ENCODE measurements around the gene DEPP1.

Gene DEPP1

GRCh38 chr10:44982496-44982895 is 3.9 kb upstream of the DEPP1 start:
- TF ChIP-seq, protein P1, sequence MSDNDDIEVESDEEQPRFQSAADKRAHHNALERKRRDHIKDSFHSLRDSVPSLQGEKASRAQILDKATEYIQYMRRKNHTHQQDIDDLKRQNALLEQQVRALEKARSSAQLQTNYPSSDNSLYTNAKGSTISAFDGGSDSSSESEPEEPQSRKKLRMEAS (IDR thresholded peaks at IDR 0.05; ENCODE audit: low read depth, low read length) = no peak
- no peak for TF ChIP-seq POLR2A (IDR thresholded peaks at IDR 0.05; ENCODE audit: extremely low read depth, insufficient read length)

DNA sequence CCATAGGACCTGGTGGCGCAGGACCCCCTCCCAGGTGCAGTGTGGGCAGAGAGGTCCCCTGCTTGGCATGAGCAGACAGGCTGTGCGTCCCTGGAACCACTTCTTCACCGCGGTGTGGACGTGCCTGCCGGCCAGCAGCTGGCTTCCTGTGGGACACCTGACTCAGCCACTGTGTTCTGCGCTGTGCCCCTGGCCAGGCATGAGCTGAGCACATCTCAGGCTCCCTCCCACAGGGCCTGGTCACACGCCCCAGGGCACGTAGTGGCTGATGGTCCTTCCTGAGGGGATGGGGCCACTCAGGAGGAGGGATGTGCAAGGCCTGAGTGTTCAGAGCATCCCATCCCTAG is 3.5 kb upstream of the DEPP1 start:
- no peak for DNase-seq (ENCODE audit: low read depth)
- no peak overlapping the region for H3K4me3 ChIP-seq (ENCODE audit: low read depth, low read length)
- TF ChIP-seq POLR2A (IDR thresholded peaks at IDR 0.05; ENCODE audit: extremely low read depth, insufficient read length) (no peak), MYC (IDR thresholded peaks at IDR 0.05; ENCODE audit: low read depth, low read length) (no peak), CTCF (IDR thresholded peaks at IDR 0.05; ENCODE audit: low read depth, low read length) (no peak)
- TF ChIP-seq, protein P1 (IDR thresholded peaks at IDR 0.05; ENCODE audit: low read depth, low read length) = no peak

More at GRCh38 chr10:44982496-44982895, 3.9 kb upstream of the DEPP1 start:
- DNase-seq (ENCODE audit: low read depth) = no peak
- no peak overlapping the region for H3K4me3 ChIP-seq (ENCODE audit: low read depth, low read length)

DNA sequence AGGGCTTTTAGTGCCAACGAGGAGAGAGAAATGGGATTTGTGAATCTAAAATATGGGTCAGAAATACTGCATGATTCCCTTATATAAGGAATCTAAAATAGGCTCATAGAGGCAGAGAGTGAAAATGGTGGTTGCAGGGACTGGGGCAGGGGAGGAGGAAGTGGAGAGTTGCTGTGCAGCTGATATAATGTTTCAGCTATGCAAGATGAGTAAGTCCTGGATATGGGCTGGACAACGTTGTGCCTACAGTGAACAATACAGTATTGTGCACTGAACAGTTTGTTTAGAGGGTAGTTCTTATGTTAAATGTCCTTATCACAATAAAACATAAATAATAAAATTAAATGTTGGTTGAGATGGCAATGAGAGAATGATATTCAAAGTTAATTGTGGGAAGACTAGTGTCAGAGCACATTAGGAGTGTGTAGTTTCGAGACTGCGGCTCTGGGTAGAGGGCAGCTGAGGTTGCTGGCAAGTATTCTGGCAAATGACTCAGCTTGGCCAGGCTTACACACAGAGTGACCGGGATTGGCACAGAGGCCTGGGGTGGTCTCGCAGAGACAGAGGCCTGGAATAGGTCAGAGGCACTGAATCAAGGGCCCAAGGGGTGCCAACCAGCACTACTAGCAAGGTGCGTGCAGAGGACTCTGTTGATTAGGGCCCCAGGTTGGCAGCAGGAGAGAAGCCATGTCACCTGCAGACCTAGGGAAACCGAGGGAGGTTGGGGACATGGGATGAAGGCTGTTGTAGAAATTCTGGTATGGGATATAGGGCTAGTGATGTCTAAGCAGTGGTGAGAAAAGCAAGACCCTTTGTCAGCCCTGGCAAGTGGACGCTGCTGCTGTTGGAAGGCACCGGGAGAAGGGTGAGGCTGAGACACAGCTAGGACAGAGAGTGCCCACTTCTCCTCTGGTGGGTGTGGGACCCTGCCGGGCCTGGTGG is 2.8 kb upstream of the DEPP1 start:
- peak; percentile 53 for DNase-seq (ENCODE audit: low read depth)
- TF ChIP-seq CTCF (IDR thresholded peaks at IDR 0.05; ENCODE audit: low read depth, low read length) (no peak), MYC (IDR thresholded peaks at IDR 0.05; ENCODE audit: low read depth, low read length) (no peak), POLR2A (IDR thresholded peaks at IDR 0.05; ENCODE audit: extremely low read depth, insufficient read length) (no peak)
- TF ChIP-seq, protein P1 (IDR thresholded peaks at IDR 0.05; ENCODE audit: low read depth, low read length) = no peak
- no peak overlapping the region for H3K4me3 ChIP-seq (ENCODE audit: low read depth, low read length)

DNA sequence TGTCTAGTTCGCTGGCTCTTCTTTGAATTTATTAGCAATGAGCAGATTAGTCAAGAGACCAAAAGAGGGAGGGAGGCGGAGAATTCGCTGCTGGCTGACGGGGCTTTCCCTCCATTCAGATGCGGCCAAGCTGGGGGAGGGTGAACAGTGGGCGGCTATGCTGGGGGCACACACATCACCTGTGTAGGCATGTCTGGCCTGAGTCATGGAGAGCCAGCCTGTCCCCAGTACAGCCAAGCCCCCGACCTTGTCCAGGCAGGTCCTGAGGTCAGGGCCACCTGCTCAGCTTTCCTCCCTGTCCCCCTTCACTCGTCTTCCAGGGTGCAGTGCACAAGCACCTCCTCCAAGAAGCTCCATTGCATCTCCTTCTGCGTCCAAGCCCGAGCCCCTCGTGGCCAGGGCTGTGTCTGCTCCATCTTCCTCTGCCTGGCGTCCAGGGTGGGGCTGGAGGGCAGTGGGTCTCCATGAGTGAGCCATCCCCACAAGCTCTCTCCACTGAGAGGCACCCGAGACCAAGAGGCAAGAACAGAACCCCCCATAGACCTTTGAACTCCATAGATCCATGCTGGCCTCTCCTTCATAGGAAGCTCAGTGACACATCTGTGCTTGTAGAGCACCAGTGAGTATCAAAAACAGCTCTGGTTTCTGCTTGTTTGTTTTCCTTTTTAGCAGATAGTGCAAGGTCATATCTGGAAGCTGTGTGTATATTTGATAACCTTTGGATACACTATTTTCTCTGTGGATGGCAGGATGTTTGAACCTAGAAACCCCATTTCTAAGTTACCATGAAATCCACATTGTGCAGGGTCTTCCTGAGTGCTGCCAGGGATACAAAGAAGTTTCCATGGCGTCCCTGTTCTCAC is 1.9 kb upstream of the DEPP1 start:
- no peak for DNase-seq (ENCODE audit: low read depth)
- H3K4me3 ChIP-seq (ENCODE audit: low read depth, low read length) = no peak overlapping the region
- TF ChIP-seq, protein P1 (IDR thresholded peaks at IDR 0.05; ENCODE audit: low read depth, low read length) = no peak
- TF ChIP-seq CTCF (IDR thresholded peaks at IDR 0.05; ENCODE audit: low read depth, low read length) (no peak), MYC (IDR thresholded peaks at IDR 0.05; ENCODE audit: low read depth, low read length) (no peak), POLR2A (IDR thresholded peaks at IDR 0.05; ENCODE audit: extremely low read depth, insufficient read length) (no peak)

DNA sequence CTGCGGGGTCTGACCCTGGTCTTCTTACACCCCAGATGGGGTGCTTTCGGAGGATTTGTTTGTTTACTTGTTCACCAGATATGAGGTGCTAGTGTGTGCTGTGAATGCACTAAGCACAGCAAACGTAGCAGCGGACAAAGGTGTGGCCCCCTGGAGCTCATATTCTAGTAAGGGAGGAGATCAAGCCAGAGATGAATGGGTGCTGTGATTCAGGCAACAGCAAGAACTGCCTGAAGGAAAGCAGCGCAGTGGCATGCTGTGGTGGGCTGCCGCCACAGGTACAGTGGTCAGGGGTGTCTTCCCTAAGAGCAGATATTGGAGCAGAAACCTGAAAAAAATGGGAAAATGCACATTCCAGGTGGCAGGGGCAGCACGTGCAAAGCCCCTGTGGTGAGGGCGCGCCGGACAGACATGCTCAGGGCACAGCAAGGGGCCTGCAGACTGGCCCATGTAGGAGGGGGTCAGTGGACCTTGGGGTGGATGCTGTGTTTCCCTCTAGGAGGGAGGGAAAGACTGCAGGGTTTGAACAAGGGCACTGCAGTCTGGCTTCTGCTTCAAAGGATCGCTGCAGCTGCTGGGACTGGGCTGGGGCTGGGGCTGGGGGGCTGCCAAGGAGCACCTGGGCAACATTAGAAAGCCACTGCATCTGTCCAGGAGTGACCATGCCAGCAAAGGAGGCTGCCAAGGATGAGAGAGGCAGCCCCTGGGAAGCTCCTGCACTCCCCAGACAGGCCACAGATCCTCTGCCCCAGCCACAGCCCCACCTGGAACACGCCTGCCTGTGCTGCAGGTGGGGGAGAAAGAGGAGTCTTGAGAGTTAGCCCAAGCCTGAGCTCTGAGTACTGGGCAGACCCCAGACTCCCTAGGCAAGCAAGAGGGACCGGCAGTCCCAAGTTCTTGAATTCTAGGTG is 927 bp upstream of the DEPP1 start:
- no peak overlapping the region for H3K4me3 ChIP-seq (ENCODE audit: low read depth, low read length)
- DNase-seq (ENCODE audit: low read depth) = no peak
- no peak for TF ChIP-seq MYC (IDR thresholded peaks at IDR 0.05; ENCODE audit: low read depth, low read length)
- no peak for TF ChIP-seq POLR2A (IDR thresholded peaks at IDR 0.05; ENCODE audit: extremely low read depth, insufficient read length)
- TF ChIP-seq CTCF (IDR thresholded peaks at IDR 0.05; ENCODE audit: low read depth, low read length) = no peak
- TF ChIP-seq, protein P1 (IDR thresholded peaks at IDR 0.05; ENCODE audit: low read depth, low read length) = no peak
